Thoracic aorta (tissue), 2 donors: ENCODE measurements around the gene KIF12. TPM values are rescaled to one million over a fixed set of nuclear protein-coding genes. Genes with fewer than 3 reads are reported as not detected.

Experiments used
- ATAC-seq: fragments of 150-250 bp; one replicate; pipeline ENCODE4 v1.8.0; 2017; ENCODE audit warnings: low read depth; ENCODE audit not compliant: insufficient number of reproducible peaks, low FRiP score
- DNase-seq: peaks from one replicate; pipeline ENCODE4 v3.0.0-alpha.2; 2020; ENCODE audit warnings: low spot score
- H3K27ac ChIP-seq, 2 donors: fragments of 200-600 bp; sonication (generic); 1 replicate in 1 of 2; 2 replicates in 1 of 2; pipeline ENCODE4 v1.5.1; 2016; ENCODE audit warnings: mild to moderate bottlenecking in 2 of 2, moderate library complexity in 2 of 2
- H3K27me3 ChIP-seq: fragments of 200-600 bp; sonication (generic); replicated peaks from 2 replicates; pipeline ENCODE4 v1.6.0; 2016; ENCODE audit warnings: mild to moderate bottlenecking; ENCODE audit not compliant: insufficient read depth
- H3K36me3 ChIP-seq: fragments of 200-600 bp; sonication (generic); one replicate; pipeline ENCODE4 v1.5.1; 2016
- H3K4me1 ChIP-seq, 2 donors: fragments of 200-600 bp; sonication (generic); 1 replicate in 1 of 2; 2 replicates in 1 of 2; pipeline versions ENCODE4 v1.5.1 to v1.6.0; 2016; ENCODE audit warnings: low read depth in 2 of 2, mild to moderate bottlenecking in 1 of 2; ENCODE audit not compliant: control insufficient read depth in 1 of 2
- H3K4me3 ChIP-seq: fragments of 200-600 bp; sonication (generic); 2 replicates; pipeline ENCODE4 v1.5.1; 2016; ENCODE audit warnings: mild to moderate bottlenecking
- H3K9me3 ChIP-seq: fragments of 200-600 bp; sonication (generic); 2 replicates; pipeline ENCODE4 v1.5.1; 2016
- total RNA-seq, 2 donors: library from RNA; depleted of rRNA; stranded (reverse); fragments of >200 nt; gene quantifications; one replicate each; pipeline versions ENCODE4 v1.1.0 to v1.2.3, GENCODE V29; 2016
- TF ChIP-seq, protein P1 (sequence below): fragments of 200-600 bp; sonication (generic); IDR thresholded peaks from one replicate; pipeline ENCODE4 v1.5.1; 2019; ENCODE audit warnings: antibody characterized with exemption

KIF12 gene
- total RNA-seq, 2 donors from 2014 or later, result not detected

DNA sequence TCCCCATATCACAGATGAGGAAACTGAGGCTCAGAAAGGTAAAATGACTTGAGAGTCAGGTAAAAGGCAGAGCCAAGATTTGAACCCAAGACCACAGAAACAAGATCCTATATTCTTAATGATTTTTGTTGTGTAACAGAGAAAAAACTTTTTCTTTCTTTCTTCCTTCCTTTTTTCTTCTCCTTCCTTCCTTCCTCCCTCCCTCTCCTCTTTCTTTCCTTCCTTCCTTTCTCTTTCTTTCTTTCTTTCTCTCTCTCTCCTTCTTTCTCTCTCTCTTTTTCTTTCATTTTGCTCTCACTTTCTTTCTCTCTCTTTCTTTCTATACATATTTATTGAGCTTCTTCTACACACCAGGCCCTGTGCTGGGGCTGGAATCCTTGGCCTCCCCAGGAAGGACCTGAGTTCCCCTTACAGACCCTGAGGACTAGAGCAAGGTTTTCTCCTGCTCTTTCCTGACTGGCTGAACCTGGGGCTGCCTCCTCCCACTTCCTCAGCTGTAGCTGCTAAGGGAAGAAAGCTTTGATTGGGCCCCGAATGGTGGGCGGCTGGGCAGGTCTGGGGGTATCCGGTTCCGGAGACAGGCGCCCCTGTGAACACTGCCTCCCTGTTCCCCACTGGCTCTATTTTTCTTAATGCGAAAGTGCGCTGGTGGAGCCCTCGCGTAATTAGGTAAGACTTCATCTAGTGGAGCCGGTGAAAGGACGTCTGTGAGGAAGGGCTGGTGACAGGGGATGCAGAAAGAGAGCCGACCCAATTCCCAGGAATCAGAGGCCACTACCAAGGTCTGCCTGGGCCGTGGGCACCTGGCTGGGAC is 27.4 kb upstream of the KIF12 start:
- no peaks in the 10 kb centered on the region for H3K36me3 ChIP-seq
- H3K4me1 ChIP-seq, result no peaks in the 10 kb centered on the region
- no peak for ATAC-seq
- DNase-seq, result no peak
- peaks cover 7% of the 10 kb centered on the region for H3K9me3 ChIP-seq
- H3K27me3 ChIP-seq, result no peaks in the 10 kb centered on the region
- H3K27ac ChIP-seq, result no peak overlapping the region
- H3K4me3 ChIP-seq, result no peak overlapping the region
- TF ChIP-seq, protein P1, sequence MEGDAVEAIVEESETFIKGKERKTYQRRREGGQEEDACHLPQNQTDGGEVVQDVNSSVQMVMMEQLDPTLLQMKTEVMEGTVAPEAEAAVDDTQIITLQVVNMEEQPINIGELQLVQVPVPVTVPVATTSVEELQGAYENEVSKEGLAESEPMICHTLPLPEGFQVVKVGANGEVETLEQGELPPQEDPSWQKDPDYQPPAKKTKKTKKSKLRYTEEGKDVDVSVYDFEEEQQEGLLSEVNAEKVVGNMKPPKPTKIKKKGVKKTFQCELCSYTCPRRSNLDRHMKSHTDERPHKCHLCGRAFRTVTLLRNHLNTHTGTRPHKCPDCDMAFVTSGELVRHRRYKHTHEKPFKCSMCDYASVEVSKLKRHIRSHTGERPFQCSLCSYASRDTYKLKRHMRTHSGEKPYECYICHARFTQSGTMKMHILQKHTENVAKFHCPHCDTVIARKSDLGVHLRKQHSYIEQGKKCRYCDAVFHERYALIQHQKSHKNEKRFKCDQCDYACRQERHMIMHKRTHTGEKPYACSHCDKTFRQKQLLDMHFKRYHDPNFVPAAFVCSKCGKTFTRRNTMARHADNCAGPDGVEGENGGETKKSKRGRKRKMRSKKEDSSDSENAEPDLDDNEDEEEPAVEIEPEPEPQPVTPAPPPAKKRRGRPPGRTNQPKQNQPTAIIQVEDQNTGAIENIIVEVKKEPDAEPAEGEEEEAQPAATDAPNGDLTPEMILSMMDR, result no peak

DNA sequence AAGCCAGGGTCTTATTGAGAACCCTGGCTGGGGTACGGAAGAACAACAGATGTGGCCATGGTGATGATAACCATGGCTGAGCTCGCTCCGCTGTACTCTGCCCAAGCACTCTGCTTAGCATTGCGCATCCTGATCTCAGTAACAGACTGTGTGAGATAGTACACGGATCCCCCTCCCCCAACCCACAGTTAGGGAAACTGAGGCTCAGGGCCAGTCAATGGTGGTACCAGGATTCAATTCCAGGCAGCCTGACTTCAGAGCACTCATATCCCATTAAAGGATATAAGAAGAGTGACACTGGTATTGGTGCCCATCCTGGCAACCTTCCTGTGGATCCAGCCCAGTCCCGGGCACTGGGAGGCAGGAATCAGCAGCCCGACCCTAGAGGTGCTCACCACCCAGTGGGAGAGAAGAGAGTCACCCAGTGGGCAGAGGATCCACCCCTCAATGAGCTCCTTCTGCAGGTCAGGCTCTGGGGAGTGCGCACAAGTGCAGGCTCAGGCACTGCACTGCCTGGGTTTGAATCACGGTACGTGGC is 26.5 kb upstream of the KIF12 start:
- DNase-seq (no peak), ATAC-seq (no peak)
- H3K9me3 ChIP-seq, result peaks cover 7% of the 10 kb centered on the region
- H3K4me1 ChIP-seq, result no peaks in the 10 kb centered on the region
- H3K36me3 ChIP-seq, result no peaks in the 10 kb centered on the region
- no peaks in the 10 kb centered on the region for H3K27me3 ChIP-seq
- H3K27ac ChIP-seq, result no peak overlapping the region
- TF ChIP-seq, protein P1, result no peak
- H3K4me3 ChIP-seq, result no peak overlapping the region

DNA sequence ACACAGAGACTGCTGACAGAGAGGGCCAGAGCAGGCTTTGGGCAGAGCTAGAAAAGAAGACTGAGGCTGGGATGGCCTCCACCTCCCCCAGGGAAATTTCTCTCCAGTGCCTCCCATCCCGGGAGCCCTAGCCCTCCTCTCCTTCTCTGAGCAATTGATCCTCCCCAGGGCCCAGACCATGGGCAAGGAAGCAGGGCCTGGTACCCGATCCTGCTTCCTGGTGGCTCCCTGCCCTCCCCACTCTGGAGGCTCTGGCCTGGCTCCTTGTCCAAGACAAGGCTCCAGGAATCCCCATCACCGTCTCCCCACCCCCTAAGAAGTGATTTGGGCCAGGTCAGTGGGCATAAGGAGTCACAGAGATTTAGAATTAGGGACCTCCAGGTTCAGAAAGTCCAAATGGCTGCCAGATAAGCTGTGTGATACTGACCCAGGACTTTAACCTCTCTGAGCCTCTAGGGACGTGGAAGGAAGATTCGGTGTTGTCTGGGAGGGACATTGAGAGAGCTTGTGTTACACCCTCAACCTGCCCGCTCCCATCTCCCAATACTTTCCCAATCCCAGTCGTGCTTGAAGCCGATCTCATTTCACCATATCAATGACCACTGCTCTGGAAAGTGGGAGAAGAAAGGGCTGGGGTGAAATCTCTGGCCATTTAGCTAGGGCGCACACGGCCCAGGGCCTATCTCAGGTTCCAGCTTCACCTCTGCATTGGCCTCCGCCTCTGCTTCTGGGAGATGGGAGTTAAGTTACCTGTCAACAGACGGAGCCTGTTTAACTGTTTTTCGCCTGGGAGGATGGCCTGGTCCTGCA is 25.8 kb upstream of the KIF12 start:
- H3K27ac ChIP-seq, result no peak overlapping the region
- no peak for DNase-seq
- no peak for ATAC-seq
- no peak overlapping the region for H3K4me3 ChIP-seq
- no peaks in the 10 kb centered on the region for H3K27me3 ChIP-seq
- H3K36me3 ChIP-seq, result no peaks in the 10 kb centered on the region
- peaks cover 7% of the 10 kb centered on the region for H3K9me3 ChIP-seq
- no peaks in the 10 kb centered on the region for H3K4me1 ChIP-seq
- TF ChIP-seq, protein P1, result no peak

DNA sequence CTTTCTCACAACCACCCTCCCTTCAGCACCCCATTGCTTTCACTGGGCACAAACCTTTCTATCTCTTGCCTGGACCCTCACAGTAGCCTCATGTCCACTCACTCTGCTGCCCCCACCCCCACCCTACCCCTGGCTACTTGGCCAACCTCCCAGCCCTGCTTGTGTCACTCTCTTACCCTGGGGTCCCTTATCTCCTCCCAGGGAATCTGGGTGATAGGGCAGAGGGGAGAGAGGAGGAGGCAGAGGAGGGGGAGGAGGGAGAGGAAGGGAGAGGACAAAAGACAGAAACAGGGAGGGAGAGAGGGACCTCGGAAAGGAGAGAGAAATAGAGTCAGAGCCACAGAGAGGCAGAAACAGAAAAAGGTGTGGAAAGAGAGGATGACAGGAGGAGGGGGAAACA is 25.0 kb upstream of the KIF12 start:
- no peak for ATAC-seq
- no peak overlapping the region for H3K4me3 ChIP-seq
- no peaks in the 10 kb centered on the region for H3K36me3 ChIP-seq
- DNase-seq, result no peak
- H3K27me3 ChIP-seq, result no peaks in the 10 kb centered on the region
- H3K9me3 ChIP-seq, result peaks cover 7% of the 10 kb centered on the region
- H3K27ac ChIP-seq, result no peak overlapping the region
- no peaks in the 10 kb centered on the region for H3K4me1 ChIP-seq
- TF ChIP-seq, protein P1, result no peak
